ENCODE measurements around the gene NUP58.

Gene NUP58

DNA sequence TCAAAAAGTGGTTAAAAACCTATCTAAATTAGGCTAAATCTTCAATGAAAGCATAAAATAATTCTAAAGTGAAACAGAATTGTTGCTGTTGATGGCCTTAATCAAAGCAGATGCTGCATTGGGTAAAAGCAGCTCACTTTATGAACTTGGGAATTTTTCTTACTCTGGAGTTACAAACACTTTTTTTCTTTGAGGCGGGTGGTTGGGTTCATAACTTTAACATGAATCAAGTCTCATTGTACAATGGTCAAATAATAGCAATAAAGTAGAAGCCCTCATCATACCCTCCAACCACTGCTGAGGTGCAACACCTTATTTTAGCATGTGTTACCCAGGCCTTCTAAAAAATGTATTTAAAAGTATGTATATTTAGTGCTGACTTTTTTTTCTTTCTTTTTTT is 29.1 kb downstream of the NUP58 start:
- Histone ChIP-seq H3K18ac (ENCODE audit: low read length) (no peak overlapping the region), H3K4me2 (ENCODE audit: low read length) (no peak overlapping the region), H3K4me1 (ENCODE audit: control insufficient read depth, low read depth, low read length) (no peaks in the 10 kb centered on the region), H3K27ac (ENCODE audit: low read depth, low read length) (no peak overlapping the region), H3K36me3 (ENCODE audit: control insufficient read depth, insufficient read depth, low read length) (peaks cover 2% of the 10 kb centered on the region), H3K27me3 (ENCODE audit: insufficient read depth, low read length, poor library complexity) (no peaks in the 10 kb centered on the region), H3K9ac (ENCODE audit: low read length) (no peak overlapping the region), H2AK5ac (ENCODE audit: low read length) (no peak overlapping the region), H3K79me2 (ENCODE audit: control insufficient read depth, insufficient read depth, low read length) (no peaks in the 10 kb centered on the region), H3K23ac (ENCODE audit: low read length) (no peak overlapping the region), H2BK120ac (ENCODE audit: low read depth, low read length) (no peak overlapping the region), H3K79me1 (ENCODE audit: low read length) (no peaks in the 10 kb centered on the region), H4K8ac (ENCODE audit: low read depth, low read length) (no peak overlapping the region), H3K56ac (ENCODE audit: low read length) (no peak overlapping the region), H2BK15ac (replicated peaks; ENCODE audit: low read depth) (no peak overlapping the region), H2BK5ac (ENCODE audit: low read length) (no peak overlapping the region), H4K5ac (ENCODE audit: low read length) (no peak overlapping the region), H3K4me3 (ENCODE audit: low read length) (no peak overlapping the region), H3K4ac (ENCODE audit: low read depth, low read length) (no peak overlapping the region)
- WGBS (ENCODE audit: extremely low coverage, insufficient coverage, low lambda C conversion rate), result no CpG with 5 or more reads among the region's 1 CpG
- DNase-seq, result no peak

DNA sequence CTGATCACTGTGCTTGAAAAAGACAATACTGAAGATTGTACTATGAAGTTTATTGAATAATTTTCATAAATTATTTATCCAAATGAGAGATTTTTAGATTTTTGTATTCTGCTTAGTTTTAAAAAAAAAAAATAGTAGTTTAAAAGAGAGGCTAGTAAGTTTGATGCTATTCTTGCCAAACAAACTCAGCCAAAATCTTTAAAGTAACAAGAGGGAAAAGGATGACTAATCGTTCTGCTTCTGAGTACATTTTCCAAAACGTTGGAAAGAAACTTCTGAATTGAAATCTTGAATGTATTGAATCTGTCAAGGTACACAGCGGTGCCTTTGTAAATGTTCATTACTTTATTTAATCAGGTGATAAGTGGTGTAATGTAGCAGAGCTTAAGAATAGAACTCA is 34.4 kb downstream of the NUP58 start:
- no peaks in the 10 kb centered on the region for H3K27me3 ChIP-seq (ENCODE audit: insufficient read depth, low read length, poor library complexity)
- no peak for DNase-seq
- no peak overlapping the region for H4K8ac ChIP-seq (ENCODE audit: low read depth, low read length)
- no peak overlapping the region for H3K9ac ChIP-seq (ENCODE audit: low read length)
- no peak overlapping the region for H3K18ac ChIP-seq (ENCODE audit: low read length)
- no CpG with 5 or more reads among the region's 3 CpGs for WGBS (ENCODE audit: extremely low coverage, insufficient coverage, low lambda C conversion rate)
- no peak overlapping the region for H3K4me3 ChIP-seq (ENCODE audit: low read length)
- H3K36me3 ChIP-seq (ENCODE audit: control insufficient read depth, insufficient read depth, low read length), result peaks cover 3% of the 10 kb centered on the region
- H4K5ac ChIP-seq (ENCODE audit: low read length), result no peak overlapping the region
- H2BK5ac ChIP-seq (ENCODE audit: low read length), result no peak overlapping the region
- no peak overlapping the region for H3K4me2 ChIP-seq (ENCODE audit: low read length)
- H3K4me1 ChIP-seq (ENCODE audit: control insufficient read depth, low read depth, low read length), result no peaks in the 10 kb centered on the region
- H2BK15ac ChIP-seq (replicated peaks; ENCODE audit: low read depth), result no peak overlapping the region
- H3K56ac ChIP-seq (ENCODE audit: low read length), result no peak overlapping the region
- no peaks in the 10 kb centered on the region for H3K79me2 ChIP-seq (ENCODE audit: control insufficient read depth, insufficient read depth, low read length)
- H3K4ac ChIP-seq (ENCODE audit: low read depth, low read length), result no peak overlapping the region
- H2BK120ac ChIP-seq (ENCODE audit: low read depth, low read length), result no peak overlapping the region
- no peak overlapping the region for H3K27ac ChIP-seq (ENCODE audit: low read depth, low read length)
- no peaks in the 10 kb centered on the region for H3K79me1 ChIP-seq (ENCODE audit: low read length)
- H3K23ac ChIP-seq (ENCODE audit: low read length), result no peak overlapping the region
- H2AK5ac ChIP-seq (ENCODE audit: low read length), result no peak overlapping the region

GRCh38 chr13:25345576-25345975 is 44.2 kb downstream of the NUP58 start:
- Histone ChIP-seq H2BK120ac (ENCODE audit: low read depth, low read length) (no peak overlapping the region), H3K9ac (ENCODE audit: low read length) (no peak overlapping the region), H2BK5ac (ENCODE audit: low read length) (no peak overlapping the region), H3K4me3 (ENCODE audit: low read length) (no peak overlapping the region), H3K4me2 (ENCODE audit: low read length) (no peak overlapping the region), H3K79me2 (ENCODE audit: control insufficient read depth, insufficient read depth, low read length) (no peaks in the 10 kb centered on the region), H3K18ac (ENCODE audit: low read length) (no peak overlapping the region), H2BK15ac (replicated peaks; ENCODE audit: low read depth) (no peak overlapping the region), H3K27me3 (ENCODE audit: insufficient read depth, low read length, poor library complexity) (no peaks in the 10 kb centered on the region), H4K8ac (ENCODE audit: low read depth, low read length) (no peak overlapping the region), H3K36me3 (ENCODE audit: control insufficient read depth, insufficient read depth, low read length) (no peaks in the 10 kb centered on the region), H3K27ac (ENCODE audit: low read depth, low read length) (no peak overlapping the region), H3K4ac (ENCODE audit: low read depth, low read length) (no peak overlapping the region), H2AK5ac (ENCODE audit: low read length) (no peak overlapping the region), H4K5ac (ENCODE audit: low read length) (no peak overlapping the region), H3K79me1 (ENCODE audit: low read length) (no peaks in the 10 kb centered on the region), H3K4me1 (ENCODE audit: control insufficient read depth, low read depth, low read length) (no peaks in the 10 kb centered on the region), H3K56ac (ENCODE audit: low read length) (no peak overlapping the region), H3K23ac (ENCODE audit: low read length) (no peak overlapping the region)
- no CpG with 5 or more reads among the region's 2 CpGs for WGBS (ENCODE audit: extremely low coverage, insufficient coverage, low lambda C conversion rate)
- peak; percentile 6 for DNase-seq

GRCh38 chr13:25347151-25347550 is 45.7 kb downstream of the NUP58 start:
- Histone ChIP-seq H3K27me3 (ENCODE audit: insufficient read depth, low read length, poor library complexity) (no peaks in the 10 kb centered on the region), H3K56ac (ENCODE audit: low read length) (no peak overlapping the region)

GRCh38 chr13:25351404-25351803 is 50.0 kb downstream of the NUP58 start:
- no peak overlapping the region for H2BK120ac ChIP-seq (ENCODE audit: low read depth, low read length)
- no CpG with 5 or more reads among the region's 1 CpG for WGBS (ENCODE audit: extremely low coverage, insufficient coverage, low lambda C conversion rate)
- no peaks in the 10 kb centered on the region for H3K79me1 ChIP-seq (ENCODE audit: low read length)

More at GRCh38 chr13:25347151-25347550, 45.7 kb downstream of the NUP58 start:
- WGBS (ENCODE audit: extremely low coverage, insufficient coverage, low lambda C conversion rate), result no CpG with 5 or more reads among the region's 2 CpGs
- H4K5ac ChIP-seq (ENCODE audit: low read length), result no peak overlapping the region
- no peak overlapping the region for H3K18ac ChIP-seq (ENCODE audit: low read length)
- H2BK5ac ChIP-seq (ENCODE audit: low read length), result no peak overlapping the region
- H3K4ac ChIP-seq (ENCODE audit: low read depth, low read length), result no peak overlapping the region
- no peaks in the 10 kb centered on the region for H3K79me2 ChIP-seq (ENCODE audit: control insufficient read depth, insufficient read depth, low read length)
- no peaks in the 10 kb centered on the region for H3K36me3 ChIP-seq (ENCODE audit: control insufficient read depth, insufficient read depth, low read length)
- no peak overlapping the region for H4K8ac ChIP-seq (ENCODE audit: low read depth, low read length)
- H2AK5ac ChIP-seq (ENCODE audit: low read length), result no peak overlapping the region
- H3K27ac ChIP-seq (ENCODE audit: low read depth, low read length), result no peak overlapping the region
- no peak overlapping the region for H2BK15ac ChIP-seq (replicated peaks; ENCODE audit: low read depth)
- H3K4me2 ChIP-seq (ENCODE audit: low read length), result no peak overlapping the region
- DNase-seq, result peak; percentile 79
- no peak overlapping the region for H3K4me3 ChIP-seq (ENCODE audit: low read length)
- no peak overlapping the region for H3K23ac ChIP-seq (ENCODE audit: low read length)
- H3K9ac ChIP-seq (ENCODE audit: low read length), result no peak overlapping the region
- H2BK120ac ChIP-seq (ENCODE audit: low read depth, low read length), result no peak overlapping the region
- no peaks in the 10 kb centered on the region for H3K79me1 ChIP-seq (ENCODE audit: low read length)
- H3K4me1 ChIP-seq (ENCODE audit: control insufficient read depth, low read depth, low read length), result no peaks in the 10 kb centered on the region

GRCh38 chr13:25352230-25352629 is 50.8 kb downstream of the NUP58 start:
- H2AK5ac ChIP-seq (ENCODE audit: low read length), result no peak overlapping the region
- H3K18ac ChIP-seq (ENCODE audit: low read length), result no peak overlapping the region
- no peaks in the 10 kb centered on the region for H3K79me1 ChIP-seq (ENCODE audit: low read length)
- no peak for DNase-seq
- no peak overlapping the region for H3K23ac ChIP-seq (ENCODE audit: low read length)
- no peaks in the 10 kb centered on the region for H3K36me3 ChIP-seq (ENCODE audit: control insufficient read depth, insufficient read depth, low read length)
- H4K5ac ChIP-seq (ENCODE audit: low read length), result no peak overlapping the region
- no peak overlapping the region for H3K4ac ChIP-seq (ENCODE audit: low read depth, low read length)
- H3K4me2 ChIP-seq (ENCODE audit: low read length), result no peak overlapping the region
- no CpG with 5 or more reads among the region's 3 CpGs for WGBS (ENCODE audit: extremely low coverage, insufficient coverage, low lambda C conversion rate)
- H3K4me3 ChIP-seq (ENCODE audit: low read length), result no peak overlapping the region
- H3K27me3 ChIP-seq (ENCODE audit: insufficient read depth, low read length, poor library complexity), result no peaks in the 10 kb centered on the region
- no peak overlapping the region for H3K9ac ChIP-seq (ENCODE audit: low read length)
- no peak overlapping the region for H2BK15ac ChIP-seq (replicated peaks; ENCODE audit: low read depth)
- no peaks in the 10 kb centered on the region for H3K4me1 ChIP-seq (ENCODE audit: control insufficient read depth, low read depth, low read length)
- H2BK120ac ChIP-seq (ENCODE audit: low read depth, low read length), result no peak overlapping the region
- H2BK5ac ChIP-seq (ENCODE audit: low read length), result no peak overlapping the region
- no peak overlapping the region for H3K56ac ChIP-seq (ENCODE audit: low read length)
- H3K79me2 ChIP-seq (ENCODE audit: control insufficient read depth, insufficient read depth, low read length), result no peaks in the 10 kb centered on the region
- H3K27ac ChIP-seq (ENCODE audit: low read depth, low read length), result no peak overlapping the region
- H4K8ac ChIP-seq (ENCODE audit: low read depth, low read length), result no peak overlapping the region

More at GRCh38 chr13:25351404-25351803, 50.0 kb downstream of the NUP58 start:
- H3K4me2 ChIP-seq (ENCODE audit: low read length), result no peak overlapping the region
- H3K4me1 ChIP-seq (ENCODE audit: control insufficient read depth, low read depth, low read length), result no peaks in the 10 kb centered on the region
- no peak overlapping the region for H3K4me3 ChIP-seq (ENCODE audit: low read length)
- H3K27me3 ChIP-seq (ENCODE audit: insufficient read depth, low read length, poor library complexity), result no peaks in the 10 kb centered on the region
- H3K18ac ChIP-seq (ENCODE audit: low read length), result no peak overlapping the region
- no peak overlapping the region for H4K5ac ChIP-seq (ENCODE audit: low read length)
- DNase-seq, result no peak
- H2BK5ac ChIP-seq (ENCODE audit: low read length), result no peak overlapping the region
- H2BK15ac ChIP-seq (replicated peaks; ENCODE audit: low read depth), result no peak overlapping the region
- no peak overlapping the region for H2AK5ac ChIP-seq (ENCODE audit: low read length)
- H3K36me3 ChIP-seq (ENCODE audit: control insufficient read depth, insufficient read depth, low read length), result no peaks in the 10 kb centered on the region
- no peak overlapping the region for H3K27ac ChIP-seq (ENCODE audit: low read depth, low read length)
- no peak overlapping the region for H3K56ac ChIP-seq (ENCODE audit: low read length)
- no peak overlapping the region for H3K23ac ChIP-seq (ENCODE audit: low read length)
- H4K8ac ChIP-seq (ENCODE audit: low read depth, low read length), result no peak overlapping the region
- no peak overlapping the region for H3K4ac ChIP-seq (ENCODE audit: low read depth, low read length)
- no peak overlapping the region for H3K9ac ChIP-seq (ENCODE audit: low read length)
- H3K79me2 ChIP-seq (ENCODE audit: control insufficient read depth, insufficient read depth, low read length), result no peaks in the 10 kb centered on the region

All from mesendoderm (in vitro differentiated cells).